ENCODE measurements around the gene ELF1. TPM values are rescaled to one million over a fixed set of nuclear protein-coding genes. Genes with fewer than 3 reads are reported as not detected.

Gene ELF1
- total and polyA plus RNA-seq, 2 experiments from 2014 or later, result 7.0 to 12.7 TPM

DNA sequence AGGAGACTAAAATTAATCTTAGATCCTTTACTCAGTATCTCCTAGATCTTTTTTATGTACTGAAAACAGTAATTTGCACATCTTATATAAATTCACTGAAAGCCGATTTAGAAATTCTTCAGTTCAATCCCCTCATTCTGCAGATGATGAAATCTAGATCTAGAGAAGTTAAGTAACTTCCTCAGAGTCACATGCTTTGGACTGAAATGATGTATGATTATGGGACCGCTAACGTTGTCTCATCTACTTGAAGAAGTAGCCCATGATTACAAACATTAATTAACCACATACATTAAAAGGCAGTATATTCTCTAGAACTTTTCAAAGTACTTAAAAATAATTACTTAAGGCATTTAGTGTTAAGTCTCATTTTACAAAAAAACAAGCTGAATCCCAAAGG, 37.8 kb downstream of the ELF1 start (continued):
- TF ChIP-seq, protein P1, sequence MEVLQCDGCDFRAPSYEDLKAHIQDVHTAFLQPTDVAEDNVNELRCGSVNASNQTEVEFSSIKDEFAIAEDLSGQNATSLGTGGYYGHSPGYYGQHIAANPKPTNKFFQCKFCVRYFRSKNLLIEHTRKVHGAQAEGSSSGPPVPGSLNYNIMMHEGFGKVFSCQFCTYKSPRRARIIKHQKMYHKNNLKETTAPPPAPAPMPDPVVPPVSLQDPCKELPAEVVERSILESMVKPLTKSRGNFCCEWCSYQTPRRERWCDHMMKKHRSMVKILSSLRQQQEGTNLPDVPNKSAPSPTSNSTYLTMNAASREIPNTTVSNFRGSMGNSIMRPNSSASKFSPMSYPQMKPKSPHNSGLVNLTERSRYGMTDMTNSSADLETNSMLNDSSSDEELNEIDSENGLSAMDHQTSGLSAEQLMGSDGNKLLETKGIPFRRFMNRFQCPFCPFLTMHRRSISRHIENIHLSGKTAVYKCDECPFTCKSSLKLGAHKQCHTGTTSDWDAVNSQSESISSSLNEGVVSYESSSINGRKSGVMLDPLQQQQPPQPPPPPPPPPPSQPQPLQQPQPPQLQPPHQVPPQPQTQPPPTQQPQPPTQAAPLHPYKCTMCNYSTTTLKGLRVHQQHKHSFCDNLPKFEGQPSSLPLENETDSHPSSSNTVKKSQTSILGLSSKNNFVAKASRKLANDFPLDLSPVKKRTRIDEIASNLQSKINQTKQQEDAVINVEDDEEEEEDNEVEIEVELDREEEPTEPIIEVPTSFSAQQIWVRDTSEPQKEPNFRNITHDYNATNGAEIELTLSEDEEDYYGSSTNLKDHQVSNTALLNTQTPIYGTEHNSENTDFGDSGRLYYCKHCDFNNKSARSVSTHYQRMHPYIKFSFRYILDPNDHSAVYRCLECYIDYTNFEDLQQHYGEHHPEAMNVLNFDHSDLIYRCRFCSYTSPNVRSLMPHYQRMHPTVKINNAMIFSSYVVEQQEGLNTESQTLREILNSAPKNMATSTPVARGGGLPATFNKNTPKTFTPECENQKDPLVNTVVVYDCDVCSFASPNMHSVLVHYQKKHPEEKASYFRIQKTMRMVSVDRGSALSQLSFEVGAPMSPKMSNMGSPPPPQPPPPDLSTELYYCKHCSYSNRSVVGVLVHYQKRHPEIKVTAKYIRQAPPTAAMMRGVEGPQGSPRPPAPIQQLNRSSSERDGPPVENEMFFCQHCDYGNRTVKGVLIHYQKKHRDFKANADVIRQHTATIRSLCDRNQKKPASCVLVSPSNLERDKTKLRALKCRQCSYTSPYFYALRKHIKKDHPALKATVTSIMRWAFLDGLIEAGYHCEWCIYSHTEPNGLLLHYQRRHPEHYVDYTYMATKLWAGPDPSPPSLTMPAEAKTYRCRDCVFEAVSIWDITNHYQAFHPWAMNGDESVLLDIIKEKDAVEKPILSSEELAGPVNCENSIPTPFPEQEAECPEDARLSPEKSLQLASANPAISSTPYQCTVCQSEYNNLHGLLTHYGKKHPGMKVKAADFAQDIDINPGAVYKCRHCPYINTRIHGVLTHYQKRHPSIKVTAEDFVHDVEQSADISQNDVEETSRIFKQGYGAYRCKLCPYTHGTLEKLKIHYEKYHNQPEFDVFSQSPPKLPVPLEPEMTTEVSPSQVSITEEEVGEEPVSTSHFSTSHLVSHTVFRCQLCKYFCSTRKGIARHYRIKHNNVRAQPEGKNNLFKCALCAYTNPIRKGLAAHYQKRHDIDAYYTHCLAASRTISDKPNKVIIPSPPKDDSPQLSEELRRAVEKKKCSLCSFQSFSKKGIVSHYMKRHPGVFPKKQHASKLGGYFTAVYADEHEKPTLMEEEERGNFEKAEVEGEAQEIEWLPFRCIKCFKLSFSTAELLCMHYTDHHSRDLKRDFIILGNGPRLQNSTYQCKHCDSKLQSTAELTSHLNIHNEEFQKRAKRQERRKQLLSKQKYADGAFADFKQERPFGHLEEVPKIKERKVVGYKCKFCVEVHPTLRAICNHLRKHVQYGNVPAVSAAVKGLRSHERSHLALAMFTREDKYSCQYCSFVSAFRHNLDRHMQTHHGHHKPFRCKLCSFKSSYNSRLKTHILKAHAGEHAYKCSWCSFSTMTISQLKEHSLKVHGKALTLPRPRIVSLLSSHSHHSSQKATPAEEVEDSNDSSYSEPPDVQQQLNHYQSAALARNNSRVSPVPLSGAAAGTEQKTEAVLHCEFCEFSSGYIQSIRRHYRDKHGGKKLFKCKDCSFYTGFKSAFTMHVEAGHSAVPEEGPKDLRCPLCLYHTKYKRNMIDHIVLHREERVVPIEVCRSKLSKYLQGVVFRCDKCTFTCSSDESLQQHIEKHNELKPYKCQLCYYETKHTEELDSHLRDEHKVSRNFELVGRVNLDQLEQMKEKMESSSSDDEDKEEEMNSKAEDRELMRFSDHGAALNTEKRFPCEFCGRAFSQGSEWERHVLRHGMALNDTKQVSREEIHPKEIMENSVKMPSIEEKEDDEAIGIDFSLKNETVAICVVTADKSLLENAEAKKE (CRISPR knock-in tag; IDR thresholded peaks at IDR 0.05), result no peak

DNA sequence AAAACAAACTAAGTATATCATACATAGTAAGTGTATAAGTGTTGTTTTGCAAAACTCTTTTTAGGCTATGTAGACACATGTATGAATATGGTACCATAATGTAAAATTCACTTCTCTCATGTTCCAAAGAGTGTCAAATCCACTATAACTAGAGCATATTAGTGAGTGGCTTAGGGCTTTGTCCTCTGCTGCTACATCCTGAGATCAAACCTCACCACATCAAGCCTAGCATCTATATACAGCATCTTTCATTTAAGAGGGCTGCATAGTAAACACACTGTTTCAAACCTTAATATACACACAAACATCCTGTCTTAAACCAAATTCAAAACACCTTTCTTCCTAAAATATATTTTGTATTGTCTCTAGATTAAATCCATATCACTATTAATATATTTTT, 38.7 kb downstream of the ELF1 start:
- Mint-ChIP-seq H3K4me3 (no peak overlapping the region), H3K27me3 (ENCODE audit: insufficient read depth, low read depth, poor library complexity) (peaks cover 1% of the 10 kb centered on the region), H3K36me3 (ENCODE audit: low read depth) (no peaks in the 10 kb centered on the region), H3K27ac (no peak overlapping the region), H3K9me3 (no peaks in the 10 kb centered on the region), H3K4me1 (peaks cover 13% of the 10 kb centered on the region; the same call in 2 of the 3 replicates)
- Histone ChIP-seq H2AFZ (no peak overlapping the region), H3K4me3 (no peak overlapping the region), H3K27me3 (ENCODE audit: insufficient read depth) (no peaks in the 10 kb centered on the region), H4K20me1 (replicated peaks; ENCODE audit: insufficient read depth) (no peaks in the 10 kb centered on the region), H3K9me2 (ENCODE audit: insufficient read depth) (no peaks in the 10 kb centered on the region), H3K4me2 (no peak overlapping the region), H3K27ac (ENCODE audit: low read depth) (no peak overlapping the region), H3K36me3 (ENCODE audit: insufficient read depth) (no peaks in the 10 kb centered on the region), H3K79me2 (replicated peaks; ENCODE audit: insufficient read depth) (no peaks in the 10 kb centered on the region), H3F3A (replicated peaks; ENCODE audit: low read depth) (no peaks in the 10 kb centered on the region), H3K4me1 (ENCODE audit: insufficient read depth) (peaks cover 10% of the 10 kb centered on the region; the same call in 1 of the 2 replicates)
- no peak for ATAC-seq
- no peak for DNase-seq (ENCODE audit: low spot score)
- TF ChIP-seq, protein P2, sequence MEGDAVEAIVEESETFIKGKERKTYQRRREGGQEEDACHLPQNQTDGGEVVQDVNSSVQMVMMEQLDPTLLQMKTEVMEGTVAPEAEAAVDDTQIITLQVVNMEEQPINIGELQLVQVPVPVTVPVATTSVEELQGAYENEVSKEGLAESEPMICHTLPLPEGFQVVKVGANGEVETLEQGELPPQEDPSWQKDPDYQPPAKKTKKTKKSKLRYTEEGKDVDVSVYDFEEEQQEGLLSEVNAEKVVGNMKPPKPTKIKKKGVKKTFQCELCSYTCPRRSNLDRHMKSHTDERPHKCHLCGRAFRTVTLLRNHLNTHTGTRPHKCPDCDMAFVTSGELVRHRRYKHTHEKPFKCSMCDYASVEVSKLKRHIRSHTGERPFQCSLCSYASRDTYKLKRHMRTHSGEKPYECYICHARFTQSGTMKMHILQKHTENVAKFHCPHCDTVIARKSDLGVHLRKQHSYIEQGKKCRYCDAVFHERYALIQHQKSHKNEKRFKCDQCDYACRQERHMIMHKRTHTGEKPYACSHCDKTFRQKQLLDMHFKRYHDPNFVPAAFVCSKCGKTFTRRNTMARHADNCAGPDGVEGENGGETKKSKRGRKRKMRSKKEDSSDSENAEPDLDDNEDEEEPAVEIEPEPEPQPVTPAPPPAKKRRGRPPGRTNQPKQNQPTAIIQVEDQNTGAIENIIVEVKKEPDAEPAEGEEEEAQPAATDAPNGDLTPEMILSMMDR (conservative IDR thresholded peaks at IDR 0.05; ENCODE audit: low read depth in 2 of 2), result no peak
- no peak for TF ChIP-seq NANOG (IDR thresholded peaks at IDR 0.05; ENCODE audit: borderline replicate concordance)
- TF ChIP-seq, protein P1 (CRISPR knock-in tag; IDR thresholded peaks at IDR 0.05), result no peak
